ENCODE measurements around the gene RAPGEF1.

DNA sequence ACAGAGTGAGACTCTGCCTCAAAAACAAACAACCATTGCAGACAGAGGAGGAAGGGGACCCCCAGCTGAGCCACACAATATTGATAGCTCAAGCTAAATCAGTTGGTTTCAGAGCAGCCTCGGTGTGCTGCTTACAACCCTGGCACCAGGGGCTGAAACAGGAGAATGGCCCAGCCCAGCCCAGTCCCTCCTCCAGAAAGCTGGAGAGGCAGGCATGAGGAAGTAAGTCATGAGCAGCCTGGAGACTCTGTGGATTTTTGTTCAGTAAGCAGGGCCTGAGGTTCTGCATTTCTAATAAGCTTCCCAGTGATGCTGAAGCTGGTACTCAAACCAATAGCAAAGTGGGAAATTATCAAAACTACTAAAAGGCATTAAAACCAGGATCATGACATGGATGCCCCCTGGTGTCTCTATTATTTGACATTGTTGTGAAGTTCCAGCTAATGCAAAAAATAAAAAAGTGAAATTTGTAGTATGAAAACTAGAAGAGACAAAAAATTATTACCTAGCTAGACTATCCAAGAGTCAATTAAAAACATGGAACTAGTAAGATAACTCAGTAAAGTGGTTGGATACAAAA, 180.4 kb downstream of the RAPGEF1 start:
- TF ChIP-seq, protein P1, sequence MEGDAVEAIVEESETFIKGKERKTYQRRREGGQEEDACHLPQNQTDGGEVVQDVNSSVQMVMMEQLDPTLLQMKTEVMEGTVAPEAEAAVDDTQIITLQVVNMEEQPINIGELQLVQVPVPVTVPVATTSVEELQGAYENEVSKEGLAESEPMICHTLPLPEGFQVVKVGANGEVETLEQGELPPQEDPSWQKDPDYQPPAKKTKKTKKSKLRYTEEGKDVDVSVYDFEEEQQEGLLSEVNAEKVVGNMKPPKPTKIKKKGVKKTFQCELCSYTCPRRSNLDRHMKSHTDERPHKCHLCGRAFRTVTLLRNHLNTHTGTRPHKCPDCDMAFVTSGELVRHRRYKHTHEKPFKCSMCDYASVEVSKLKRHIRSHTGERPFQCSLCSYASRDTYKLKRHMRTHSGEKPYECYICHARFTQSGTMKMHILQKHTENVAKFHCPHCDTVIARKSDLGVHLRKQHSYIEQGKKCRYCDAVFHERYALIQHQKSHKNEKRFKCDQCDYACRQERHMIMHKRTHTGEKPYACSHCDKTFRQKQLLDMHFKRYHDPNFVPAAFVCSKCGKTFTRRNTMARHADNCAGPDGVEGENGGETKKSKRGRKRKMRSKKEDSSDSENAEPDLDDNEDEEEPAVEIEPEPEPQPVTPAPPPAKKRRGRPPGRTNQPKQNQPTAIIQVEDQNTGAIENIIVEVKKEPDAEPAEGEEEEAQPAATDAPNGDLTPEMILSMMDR (conservative IDR thresholded peaks at IDR 0.05 in 1 of 2, IDR thresholded peaks at IDR 0.05 in 1 of 2; ENCODE audit: low read depth in 1 of 2, low read length in 2 of 2): no peak
- TF ChIP-seq EZH2 (IDR thresholded peaks at IDR 0.05; ENCODE audit: low read length, missing control alignments): no peak

Measured in fibroblast of lung (primary cell).